ENCODE data around the gene SHE.

The SHE gene

GRCh38 chr1:154446789-154447188, 55.4 kb downstream of the SHE start:
- DNase-seq (ENCODE audit: low read depth, low spot score) = no peak

DNA sequence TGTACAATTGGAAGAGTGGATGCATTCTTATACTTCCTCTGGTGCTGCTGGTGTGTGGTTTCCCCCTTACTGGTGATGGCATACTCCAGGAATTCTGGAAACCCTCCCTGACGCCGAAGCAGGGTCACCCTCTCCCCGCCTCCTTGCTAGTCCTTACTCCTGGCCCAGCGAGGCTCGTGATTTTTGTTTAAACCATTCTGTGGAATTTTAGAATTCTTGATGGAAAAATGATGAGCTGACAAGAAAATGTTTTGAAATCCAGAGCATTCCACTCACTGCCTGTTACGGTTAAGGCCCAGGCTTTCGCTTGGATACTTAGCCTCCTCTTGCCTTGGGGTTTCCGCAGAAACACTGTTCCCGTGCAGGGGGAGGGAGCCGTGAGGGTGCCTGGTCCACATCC, 55.9 kb downstream of the SHE start:
- no peak for DNase-seq (ENCODE audit: low read depth, low spot score)

DNA sequence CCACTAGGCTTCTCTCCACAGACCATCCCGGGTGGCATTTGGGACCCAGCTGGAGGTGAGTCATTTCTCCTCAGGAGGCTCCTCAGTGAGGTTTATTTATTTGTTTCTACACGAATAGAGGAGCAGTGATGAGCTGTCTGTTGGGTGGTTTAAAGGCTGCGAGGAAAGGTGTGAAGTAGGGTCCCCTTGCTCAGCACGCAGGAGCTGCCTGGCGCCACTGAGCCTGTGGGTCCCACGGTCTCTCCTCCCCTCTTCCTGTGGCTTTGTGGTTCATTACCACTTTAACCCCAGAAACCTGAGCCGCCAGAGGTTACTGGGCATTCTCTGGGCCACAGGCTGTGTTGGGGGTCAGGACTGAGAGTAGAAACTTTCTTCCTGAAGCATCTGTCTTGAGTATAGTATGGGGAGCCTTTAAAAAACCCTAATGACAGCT, 57.2 kb downstream of the SHE start:
- no peak for DNase-seq (ENCODE audit: low read depth, low spot score)

DNA sequence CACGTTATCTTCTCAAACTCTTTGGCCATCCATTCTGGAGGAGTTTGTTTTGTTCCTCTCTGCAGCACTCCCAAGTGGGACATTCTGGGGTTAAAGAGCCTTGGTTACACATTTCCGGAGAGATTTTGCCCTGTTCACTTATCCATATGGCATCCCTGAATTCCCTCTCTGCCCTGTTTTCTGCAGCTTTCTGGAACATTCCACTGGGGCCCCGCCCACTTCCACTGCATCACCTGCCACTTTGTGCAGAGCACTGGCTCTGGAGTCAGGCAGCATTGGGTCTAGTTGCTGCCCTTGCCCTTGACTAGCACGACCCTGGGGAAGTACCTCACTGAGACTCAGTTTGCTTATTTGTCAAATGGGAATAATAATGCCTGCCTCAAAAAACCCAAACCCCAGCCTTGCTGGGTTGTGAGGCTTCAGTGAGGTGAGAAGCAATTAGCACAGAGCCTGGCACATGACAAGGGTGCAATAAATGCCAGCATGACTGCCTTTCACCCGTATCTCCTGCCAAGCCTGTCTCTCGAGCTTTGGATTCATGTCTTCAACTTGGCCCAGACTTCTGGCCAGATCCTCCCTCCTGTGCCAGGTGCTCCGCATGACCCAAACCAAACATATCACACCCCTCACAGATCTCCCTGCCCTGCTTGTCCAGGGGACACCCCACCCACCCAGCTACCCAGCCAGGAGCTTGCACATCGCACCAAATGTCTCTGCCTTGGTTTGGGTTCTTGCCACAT, 58.8 kb downstream of the SHE start:
- no peak for DNase-seq (ENCODE audit: low read depth, low spot score)

DNA sequence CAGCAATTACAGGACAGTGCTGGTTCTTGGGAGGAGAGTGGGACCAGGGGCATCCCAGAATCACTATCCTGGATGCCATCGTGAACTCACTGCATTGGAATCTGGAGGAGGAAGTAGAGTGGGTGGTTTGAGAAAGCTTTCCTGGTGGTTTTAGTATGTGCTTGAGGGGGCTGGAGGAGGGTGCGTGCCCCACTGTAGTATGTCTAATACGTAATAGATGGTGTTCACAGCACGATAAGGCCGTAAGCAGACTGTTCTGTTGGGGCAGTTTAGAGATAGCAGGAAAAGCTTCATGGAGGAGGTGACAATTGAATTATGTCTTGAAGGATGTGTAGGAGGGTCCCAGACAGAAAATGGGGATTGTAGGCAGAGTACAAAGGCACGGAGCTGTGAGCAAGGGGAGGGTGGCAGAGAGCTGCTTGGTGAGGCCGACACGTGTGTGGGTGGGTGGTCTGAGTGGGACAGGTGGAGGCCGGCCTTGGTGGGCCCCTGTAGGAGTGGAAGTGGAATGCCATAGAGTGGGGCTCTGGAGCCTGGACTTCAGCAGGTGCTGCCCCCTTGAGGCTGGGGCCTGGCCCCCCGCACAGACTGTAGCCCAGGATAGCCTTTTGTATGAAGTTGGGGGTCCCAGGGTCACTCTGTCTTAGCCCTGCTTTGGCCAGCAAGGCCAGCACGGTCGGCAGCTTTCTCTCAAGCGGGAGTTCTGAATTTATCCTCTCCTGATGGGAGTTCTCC, 60.0 kb downstream of the SHE start:
- DNase-seq (ENCODE audit: low read depth, low spot score) = no peak

- DNase-seq (ENCODE audit: low read depth, low spot score) = no peak
These were observed 60.8 kb downstream of the SHE start for GRCh38 chr1:154441241-154441888.

DNA sequence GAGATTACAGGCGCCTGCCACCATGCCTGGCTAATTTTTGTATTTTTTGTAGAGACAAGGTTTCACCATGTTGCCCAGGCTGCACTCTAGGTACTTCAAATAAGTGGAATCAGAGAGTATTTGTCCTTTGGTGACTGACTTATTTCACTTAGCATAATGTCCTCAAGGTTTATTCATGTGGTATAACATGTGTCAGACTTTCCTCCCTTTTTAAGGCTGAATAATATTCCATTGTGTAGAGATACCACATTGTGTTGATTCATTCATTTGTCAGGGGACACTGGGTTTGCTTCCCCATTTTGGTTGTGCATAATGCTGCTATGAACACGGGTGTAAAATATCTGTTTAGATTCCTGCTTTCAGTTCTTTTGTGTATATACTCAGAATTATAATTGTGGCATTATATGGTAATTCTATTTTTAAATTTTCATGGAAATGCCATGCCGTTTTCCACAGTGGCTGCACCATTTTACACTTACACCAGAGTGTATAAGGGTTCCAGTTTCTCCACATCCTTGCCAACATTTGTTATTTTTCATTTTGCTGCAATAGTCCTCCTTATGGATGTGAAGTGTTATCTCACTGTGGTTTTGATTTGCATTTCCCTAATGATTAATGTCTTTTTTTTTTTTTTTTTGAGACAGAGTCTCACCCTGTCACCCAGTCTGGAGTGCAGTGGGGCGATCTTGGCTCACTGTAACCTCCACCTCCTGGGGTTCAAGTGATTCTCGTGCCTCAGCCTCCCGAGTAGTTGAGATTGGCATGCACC, 62.0 kb downstream of the SHE start:
- no peak for DNase-seq (ENCODE audit: low read depth, low spot score)

GRCh38 chr1:154436433-154436832, 65.8 kb downstream of the SHE start:
- DNase-seq (ENCODE audit: low read depth, low spot score) = no peak

DNA sequence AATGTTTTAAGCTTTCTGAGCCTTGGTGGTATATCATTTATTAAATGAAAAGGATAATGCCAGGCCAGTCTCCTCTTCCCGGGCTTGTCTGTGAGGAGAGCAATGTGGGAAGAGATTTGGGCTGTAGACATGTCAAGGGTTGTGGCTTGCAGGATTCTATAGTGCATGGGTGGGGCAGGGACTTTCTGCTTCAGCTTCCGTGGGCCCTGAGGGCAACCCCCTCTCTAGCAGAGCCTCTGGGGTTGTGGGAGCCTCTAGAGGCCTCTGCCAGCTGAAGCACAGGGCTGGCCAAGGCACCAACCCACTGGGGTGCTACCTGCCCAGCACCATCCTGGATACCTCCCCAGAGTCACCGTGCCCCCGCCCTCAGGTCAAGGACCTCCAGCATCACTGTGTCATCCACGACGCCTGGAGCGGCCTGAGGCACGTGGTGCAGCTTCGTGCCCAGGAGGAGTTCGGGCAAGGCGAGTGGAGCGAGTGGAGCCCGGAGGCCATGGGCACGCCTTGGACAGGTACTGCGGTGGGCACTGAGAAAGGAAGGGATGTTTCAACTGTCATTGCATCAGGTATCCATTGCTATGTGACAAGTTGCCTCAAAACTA, 66.5 kb downstream of the SHE start:
- no peak for DNase-seq (ENCODE audit: low read depth, low spot score)

DNA sequence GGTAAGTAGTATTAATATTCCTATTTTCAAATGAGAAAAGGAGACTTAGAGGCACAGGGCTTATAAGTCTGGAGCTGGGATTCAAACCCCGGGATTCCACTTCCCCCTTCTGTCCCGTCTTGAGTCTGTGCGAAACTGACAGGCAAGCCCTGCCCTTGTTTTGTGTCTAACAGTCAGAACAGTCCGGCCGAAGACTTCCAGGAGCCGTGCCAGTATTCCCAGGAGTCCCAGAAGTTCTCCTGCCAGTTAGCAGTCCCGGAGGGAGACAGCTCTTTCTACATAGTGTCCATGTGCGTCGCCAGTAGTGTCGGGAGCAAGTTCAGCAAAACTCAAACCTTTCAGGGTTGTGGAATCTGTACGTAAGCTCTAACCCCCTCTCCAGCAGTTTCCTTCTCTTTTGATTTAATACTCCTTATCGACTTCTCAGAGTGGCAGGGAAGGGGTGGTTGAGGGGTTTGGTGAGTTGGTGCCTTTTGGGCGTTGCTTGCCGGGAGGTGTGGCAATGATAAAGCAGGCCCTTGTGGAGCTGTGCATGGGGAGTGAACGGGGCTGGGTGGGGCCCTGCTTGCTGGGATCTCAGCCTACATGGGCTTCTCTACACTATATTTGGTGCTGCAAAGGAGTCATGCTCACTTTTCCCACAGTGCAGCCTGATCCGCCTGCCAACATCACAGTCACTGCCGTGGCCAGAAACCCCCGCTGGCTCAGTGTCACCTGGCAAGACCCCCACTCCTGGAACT, 67.7 kb downstream of the SHE start:
- no peak for DNase-seq (ENCODE audit: low read depth, low spot score)

GRCh38 chr1:154433161-154433764, 68.9 kb downstream of the SHE start:
- DNase-seq (ENCODE audit: low read depth, low spot score) = peak; percentile 17

GRCh38 chr1:154431586-154432373, 70.4 kb downstream of the SHE start:
- no peak for DNase-seq (ENCODE audit: low read depth, low spot score)

GRCh38 chr1:154430903-154431302, 71.3 kb downstream of the SHE start:
- no peak for DNase-seq (ENCODE audit: low read depth, low spot score)

DNA sequence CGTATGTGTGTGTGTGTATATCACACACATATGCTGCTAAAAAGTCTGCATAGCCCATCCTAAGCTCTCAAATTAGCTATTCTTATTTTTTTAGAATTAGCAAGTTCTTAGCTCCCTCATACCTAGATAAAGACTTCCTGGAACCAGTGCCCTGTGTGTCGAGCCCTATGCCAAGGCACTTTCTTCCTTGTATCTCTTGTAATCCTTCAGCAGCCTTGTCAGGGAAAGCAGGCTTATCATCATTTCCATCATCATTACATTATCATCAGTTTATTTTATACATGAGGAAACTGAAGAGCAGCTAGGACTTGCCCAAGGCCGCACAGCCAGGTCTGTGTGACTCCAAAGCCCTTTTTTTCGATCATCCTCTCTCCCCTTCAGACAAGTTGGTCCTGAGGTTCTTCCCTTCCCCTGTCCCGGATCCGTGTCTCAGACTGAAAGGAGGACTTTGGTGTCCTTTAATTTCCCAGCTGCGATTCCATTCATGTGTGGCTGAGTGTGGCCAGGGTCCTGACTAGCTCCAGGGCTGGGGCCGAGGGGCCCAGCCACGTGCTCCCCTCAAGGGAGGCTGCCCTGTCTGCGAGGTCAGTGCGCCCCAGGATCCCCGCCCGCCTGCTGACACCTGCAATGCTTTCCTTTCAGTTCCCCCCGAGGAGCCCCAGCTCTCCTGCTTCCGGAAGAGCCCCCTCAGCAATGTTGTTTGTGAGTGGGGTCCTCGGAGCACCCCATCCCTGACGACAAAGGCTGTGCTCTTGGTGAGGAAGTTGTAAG, 72.2 kb downstream of the SHE start:
- DNase-seq (ENCODE audit: low read depth, low spot score) = no peak
